NOMO-1 treated with DMSO at 0.1 percent for 48 hours (cell line): Measurements from ENCODE around the gene ETV1.
"Not testable (repeated sequence)": the region's sequence is repeated elsewhere in the genome, so short reads cannot be mapped to it uniquely, and the experiment has no call there.

ENCODE experiments used
- DNase-seq: peaks from one replicate; lab custom pipeline; 2025; ENCODE audit not compliant: unreplicated experiment; lab: John Stamatoyannopoulos, UW

The ETV1 gene

GRCh38 chr7:13933091-13933490 lies 56.4 kb downstream of the ETV1 start:
- DNase-seq: no peak

- DNase-seq: no peak
Observed at GRCh38 chr7:13932131-13932530, 57.3 kb downstream of the ETV1 start.

GRCh38 chr7:13921062-13921461 lies 68.4 kb downstream of the ETV1 start:
- DNase-seq: no peak

- DNase-seq: no peak
Observed at GRCh38 chr7:13920053-13920697, 69.3 kb downstream of the ETV1 start.

- not testable (repeated sequence) for DNase-seq
Observed at GRCh38 chr7:13918333-13918732, 71.1 kb downstream of the ETV1 start.

- not testable (repeated sequence) for DNase-seq
Observed at GRCh38 chr7:13917103-13917502, 72.4 kb downstream of the ETV1 start.

- DNase-seq: no peak
Observed at GRCh38 chr7:13915891-13916290, 73.6 kb downstream of the ETV1 start.

GRCh38 chr7:13912715-13913278 lies 76.7 kb downstream of the ETV1 start:
- DNase-seq: no peak

- no peak for DNase-seq
Observed at GRCh38 chr7:13911909-13912308, 77.6 kb downstream of the ETV1 start.

GRCh38 chr7:13910805-13911551 lies 78.5 kb downstream of the ETV1 start:
- peak; percentile 74 for DNase-seq

- peak; percentile 87 for DNase-seq
Observed at GRCh38 chr7:13908667-13909397, 80.6 kb downstream of the ETV1 start.

- no peak for DNase-seq
Observed at GRCh38 chr7:13907831-13908230, 81.6 kb downstream of the ETV1 start.

GRCh38 chr7:13904689-13905088 lies 84.8 kb downstream of the ETV1 start:
- no peak for DNase-seq

- peak; percentile 36 for DNase-seq
Observed at GRCh38 chr7:13904007-13904406, 85.5 kb downstream of the ETV1 start.

- DNase-seq: no peak
Observed at GRCh38 chr7:13901577-13901976, 87.9 kb downstream of the ETV1 start.

- no peak for DNase-seq
Observed at GRCh38 chr7:13898957-13899670, 90.4 kb downstream of the ETV1 start.

- DNase-seq: peak; percentile 86
Observed at GRCh38 chr7:13897819-13898218, 91.6 kb downstream of the ETV1 start.

GRCh38 chr7:13894954-13895353 lies 94.5 kb downstream of the ETV1 start:
- no peak for DNase-seq

GRCh38 chr7:13894377-13894776 lies 95.1 kb downstream of the ETV1 start:
- peak; percentile 89 for DNase-seq

- no peak for DNase-seq
Observed at GRCh38 chr7:13890793-13891192, 98.7 kb downstream of the ETV1 start.

- DNase-seq: no peak
Observed at GRCh38 chr7:13886356-13886755, 103.1 kb downstream of the ETV1 start.
